ENCODE measurements around the gene ALCAM.

Gene ALCAM

GRCh38 chr3:105366326-105367062 lies at the start of gene ALCAM:
TSS of gene ALCAM (plus strand) at chr3:105366909.
- DNase-seq (ENCODE audit: low read depth in 3 of 3) = peak; percentile 56 to 83 (median 59)

GRCh38 chr3:105317841-105318240 lies 48.9 kb upstream of the ALCAM start:
- no peak for DNase-seq (ENCODE audit: low read depth in 3 of 3)

- DNase-seq (ENCODE audit: low read depth in 3 of 3) = no peak
These were observed 44.0 kb upstream of the ALCAM start for GRCh38 chr3:105322570-105323273.

GRCh38 chr3:105323274-105323599 lies 43.5 kb upstream of the ALCAM start:
- DNase-seq (ENCODE audit: low read depth in 3 of 3) = no peak

- no peak for DNase-seq (ENCODE audit: low read depth in 3 of 3)
These were observed 41.8 kb upstream of the ALCAM start for GRCh38 chr3:105324951-105325350.

- DNase-seq (ENCODE audit: low read depth in 3 of 3) = no peak
These were observed 38.9 kb upstream of the ALCAM start for GRCh38 chr3:105327662-105328337.

GRCh38 chr3:105328338-105328730 lies 38.4 kb upstream of the ALCAM start:
- no peak for DNase-seq (ENCODE audit: low read depth in 3 of 3)

GRCh38 chr3:105332961-105333360 lies 33.7 kb upstream of the ALCAM start:
- DNase-seq (ENCODE audit: low read depth in 3 of 3) = no peak

GRCh38 chr3:105334138-105334882 lies 32.4 kb upstream of the ALCAM start:
- DNase-seq (ENCODE audit: low read depth in 3 of 3) = no peak

GRCh38 chr3:105339946-105340345 lies 26.8 kb upstream of the ALCAM start:
- DNase-seq (ENCODE audit: low read depth in 3 of 3) = no peak

GRCh38 chr3:105343991-105344390 lies 22.7 kb upstream of the ALCAM start:
- DNase-seq (ENCODE audit: low read depth in 3 of 3) = no peak

GRCh38 chr3:105345156-105345555 lies 21.6 kb upstream of the ALCAM start:
- DNase-seq (ENCODE audit: low read depth in 3 of 3) = no peak

GRCh38 chr3:105347625-105348302 lies 18.9 kb upstream of the ALCAM start:
- DNase-seq (ENCODE audit: low read depth in 3 of 3) = no peak

- DNase-seq (ENCODE audit: low read depth in 3 of 3) = no peak
These were observed 18.4 kb upstream of the ALCAM start for GRCh38 chr3:105348307-105348706.

GRCh38 chr3:105349684-105350387 lies 16.9 kb upstream of the ALCAM start:
- DNase-seq (ENCODE audit: low read depth in 3 of 3) = no peak

GRCh38 chr3:105351821-105352220 lies 14.9 kb upstream of the ALCAM start:
- DNase-seq (ENCODE audit: low read depth in 3 of 3) = no peak

GRCh38 chr3:105352976-105353375 lies 13.7 kb upstream of the ALCAM start:
- no peak for DNase-seq (ENCODE audit: low read depth in 3 of 3)

GRCh38 chr3:105353485-105354161 lies 13.1 kb upstream of the ALCAM start:
- no peak for DNase-seq (ENCODE audit: low read depth in 3 of 3)

GRCh38 chr3:105354429-105354828 lies 12.3 kb upstream of the ALCAM start:
- DNase-seq (ENCODE audit: low read depth in 3 of 3) = no peak

GRCh38 chr3:105355408-105356061 lies 11.2 kb upstream of the ALCAM start:
- DNase-seq (ENCODE audit: low read depth in 3 of 3) = no peak
